Mesendoderm (in vitro differentiated cells): ENCODE measurements around the gene RFFL.
"Not testable (repeated sequence)": the region's sequence is repeated elsewhere in the genome, so short reads cannot be mapped to it uniquely, and the experiment has no call there.

ENCODE experiments used
- DNase-seq: peaks from one replicate; pipeline ENCODE4 v3.0.0; 2013
- H2AK5ac ChIP-seq: 2 replicates; pipeline ENCODE4 v1.6.1; 2013; ENCODE audit warnings: low read length, inconsistent platforms
- H2BK120ac ChIP-seq: 2 replicates; pipeline ENCODE4 v1.6.1; 2013; ENCODE audit warnings: low read depth, mild to moderate bottlenecking, low read length, moderate library complexity, mixed read lengths
- H2BK15ac ChIP-seq: replicated peaks from 2 replicates; pipeline ENCODE4 v1.6.1; 2013; ENCODE audit warnings: low read depth, mild to moderate bottlenecking, moderate library complexity
- H2BK5ac ChIP-seq: 2 replicates; pipeline ENCODE4 v1.6.1; 2013; ENCODE audit warnings: low read length, inconsistent platforms
- H3K18ac ChIP-seq: 2 replicates; pipeline ENCODE4 v1.6.1; 2013; ENCODE audit warnings: mild to moderate bottlenecking, low read length, mixed read lengths
- H3K23ac ChIP-seq: one replicate; pipeline ENCODE4 v1.6.1; 2013; ENCODE audit warnings: low read length
- H3K27ac ChIP-seq: 2 replicates; pipeline ENCODE4 v1.5.1; 2013; ENCODE audit warnings: low read depth, mild to moderate bottlenecking, inconsistent platforms, low read length, moderate library complexity
- H3K27me3 ChIP-seq: 2 replicates; pipeline ENCODE4 v1.6.1; 2013; ENCODE audit warnings: low read length, control low read depth, mild to moderate bottlenecking, inconsistent platforms; ENCODE audit not compliant: insufficient read depth, poor library complexity
- H3K36me3 ChIP-seq: 2 replicates; pipeline ENCODE4 v1.6.1; 2013; ENCODE audit warnings: low read length, inconsistent platforms; ENCODE audit not compliant: control insufficient read depth, insufficient read depth
- H3K4ac ChIP-seq: one replicate; pipeline ENCODE4 v1.6.1; 2013; ENCODE audit warnings: low read depth, mild to moderate bottlenecking, low read length, moderate library complexity
- H3K4me1 ChIP-seq: 2 replicates; pipeline ENCODE4 v1.6.1; 2013; ENCODE audit warnings: low read depth, low read length, inconsistent platforms; ENCODE audit not compliant: control insufficient read depth
- H3K4me2 ChIP-seq: 2 replicates; pipeline ENCODE4 v1.6.1; 2013; ENCODE audit warnings: low read length
- H3K4me3 ChIP-seq: 2 replicates; pipeline ENCODE4 v1.5.1; 2013; ENCODE audit warnings: mild to moderate bottlenecking, low read length
- H3K56ac ChIP-seq: one replicate; pipeline ENCODE4 v1.6.1; 2013; ENCODE audit warnings: low read length
- H3K79me1 ChIP-seq: 2 replicates; pipeline ENCODE4 v1.6.1; 2013; ENCODE audit warnings: low read length, inconsistent platforms
- H3K79me2 ChIP-seq: 2 replicates; pipeline ENCODE4 v1.6.1; 2013; ENCODE audit warnings: mild to moderate bottlenecking, low read length; ENCODE audit not compliant: control insufficient read depth, insufficient read depth
- H3K9ac ChIP-seq: 2 replicates; pipeline ENCODE4 v1.6.1; 2013; ENCODE audit warnings: low read length, inconsistent platforms
- H4K5ac ChIP-seq: one replicate; pipeline ENCODE4 v1.6.1; 2013; ENCODE audit warnings: low read length
- H4K8ac ChIP-seq: one replicate; pipeline ENCODE4 v1.6.1; 2013; ENCODE audit warnings: low read depth, mild to moderate bottlenecking, control low read depth, low read length, moderate library complexity
- WGBS: extraction: QIAGEN DNeasy Blood & Tissue Kit; methylation state at CpG from one replicate; pipeline ENCODE4 v1.1.7; 2013; ENCODE audit warnings: low lambda C conversion rate, missing lambda C conversion rate; ENCODE audit not compliant: insufficient coverage; ENCODE audit errors: extremely low coverage; 5-methylcytosine and 5-hydroxymethylcytosine counted together

RFFL gene

DNA sequence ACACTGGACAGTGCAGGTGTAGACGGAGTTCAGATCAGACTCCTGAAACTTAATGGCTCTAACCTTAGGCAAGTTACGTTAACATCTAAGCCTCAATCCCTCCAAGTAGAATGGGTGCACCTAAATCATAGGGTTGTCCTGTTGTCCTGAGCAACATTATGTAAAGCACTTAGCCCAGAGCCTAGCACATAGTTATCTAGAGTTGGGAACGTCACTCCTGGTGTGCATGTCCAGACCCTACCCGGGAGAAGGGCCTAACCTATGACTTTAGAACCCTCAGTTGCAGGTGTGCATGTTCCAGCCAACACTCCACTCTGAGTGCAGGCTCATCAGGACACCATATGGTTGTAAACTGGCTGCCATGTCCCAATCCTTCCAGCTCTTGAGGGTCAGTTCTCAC is 57.2 kb downstream of the RFFL start:
- WGBS = no CpG with 5 or more reads among the region's 4 CpGs
- peaks cover 19% of the 10 kb centered on the region for H3K36me3 ChIP-seq

DNA sequence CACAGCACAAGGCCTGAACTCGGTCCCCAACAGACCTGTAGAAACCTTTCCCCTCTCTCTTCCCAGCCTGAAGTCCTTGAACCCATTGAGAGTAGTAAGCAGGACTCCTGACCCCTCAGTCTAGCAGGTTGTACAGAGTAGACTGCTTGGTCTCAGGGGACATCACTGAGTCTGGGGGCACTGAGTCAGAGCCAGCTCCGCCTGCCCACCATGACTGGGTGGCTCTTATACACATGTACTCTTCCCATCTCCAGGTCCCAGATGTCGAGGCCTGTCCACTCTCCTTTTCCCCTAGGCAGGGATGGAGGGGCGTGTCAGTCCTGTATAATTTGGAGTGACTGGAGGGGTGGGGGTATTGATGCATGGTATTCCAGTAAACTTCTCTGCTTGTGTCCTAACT is 59.7 kb downstream of the RFFL start:
- Histone ChIP-seq H2BK5ac (no peak overlapping the region), H3K4me3 (no peak overlapping the region), H2AK5ac (no peak overlapping the region), H3K4me1 (no peaks in the 10 kb centered on the region), H3K27ac (no peak overlapping the region), H3K9ac (no peak overlapping the region), H4K5ac (no peak overlapping the region), H4K8ac (no peak overlapping the region), H2BK15ac (no peak overlapping the region), H3K56ac (no peak overlapping the region), H3K79me2 (no peaks in the 10 kb centered on the region), H3K18ac (no peak overlapping the region), H3K23ac (no peak overlapping the region), H3K79me1 (no peaks in the 10 kb centered on the region), H3K27me3 (no peaks in the 10 kb centered on the region), H3K4ac (no peak overlapping the region), H2BK120ac (no peak overlapping the region), H3K36me3 (peaks cover 30% of the 10 kb centered on the region), H3K4me2 (no peak overlapping the region)
- no peak for DNase-seq
- WGBS = no CpG with 5 or more reads among the region's 4 CpGs

More for the DNA sequence above, 57.2 kb downstream of the RFFL start:
- no peak overlapping the region for H4K5ac ChIP-seq
- H2BK5ac ChIP-seq = no peak overlapping the region
- H4K8ac ChIP-seq = no peak overlapping the region
- no peak overlapping the region for H3K9ac ChIP-seq
- no peaks in the 10 kb centered on the region for H3K4me1 ChIP-seq
- no peak overlapping the region for H3K23ac ChIP-seq
- no peak overlapping the region for H3K4me2 ChIP-seq
- H3K56ac ChIP-seq = no peak overlapping the region
- no peaks in the 10 kb centered on the region for H3K79me1 ChIP-seq
- no peak overlapping the region for H3K18ac ChIP-seq
- no peak overlapping the region for H3K27ac ChIP-seq
- no peak overlapping the region for H2BK120ac ChIP-seq
- H3K27me3 ChIP-seq = no peaks in the 10 kb centered on the region
- H3K4ac ChIP-seq = no peak overlapping the region
- H3K79me2 ChIP-seq = no peaks in the 10 kb centered on the region
- H2BK15ac ChIP-seq = no peak overlapping the region
- H3K4me3 ChIP-seq = no peak overlapping the region
- no peak overlapping the region for H2AK5ac ChIP-seq
- no peak for DNase-seq

DNA sequence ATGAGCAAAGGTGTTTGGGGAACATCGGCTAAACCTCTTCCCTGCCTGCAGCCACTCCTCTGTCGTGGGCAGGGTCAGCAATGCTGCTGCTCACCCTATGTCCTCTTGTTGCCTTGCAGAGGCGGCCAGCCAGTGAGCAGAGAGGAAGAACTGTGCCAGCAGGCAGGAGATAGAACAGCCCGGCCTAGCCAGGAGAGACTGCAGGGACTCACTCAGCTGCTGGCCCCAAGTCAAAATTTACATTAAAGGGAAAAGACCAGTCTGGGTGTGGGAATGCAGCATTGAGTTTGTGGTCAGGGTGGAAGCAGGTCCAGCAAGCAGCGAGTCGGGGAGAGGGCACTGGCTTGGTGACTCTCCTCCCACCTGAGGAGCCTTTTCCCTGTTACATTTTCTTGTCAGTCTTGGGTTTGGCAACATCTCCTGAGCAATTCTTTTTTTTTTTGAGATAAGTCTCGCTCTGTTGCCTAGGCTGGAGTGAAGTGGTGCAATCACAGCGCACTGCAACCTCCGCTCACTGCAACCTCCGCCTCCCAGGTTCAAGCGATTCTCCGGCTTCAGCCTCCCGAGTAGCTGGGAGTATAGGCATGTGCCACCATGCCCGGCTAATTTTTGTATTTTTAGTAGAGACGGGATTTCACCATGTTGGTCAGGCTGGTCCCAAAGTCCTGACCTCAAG is 60.5 kb downstream of the RFFL start:
- DNase-seq = no peak
- H3K27me3 ChIP-seq = no peaks in the 10 kb centered on the region
- no peak overlapping the region for H3K27ac ChIP-seq
- no peak overlapping the region for H4K5ac ChIP-seq
- no peak overlapping the region for H2BK15ac ChIP-seq
- no peak overlapping the region for H3K56ac ChIP-seq
- H3K4me1 ChIP-seq = no peaks in the 10 kb centered on the region
- no peaks in the 10 kb centered on the region for H3K79me2 ChIP-seq
- H3K79me1 ChIP-seq = no peaks in the 10 kb centered on the region
- H3K4me3 ChIP-seq = no peak overlapping the region
- no peak overlapping the region for H3K4me2 ChIP-seq
- H2BK5ac ChIP-seq = no peak overlapping the region
- peaks cover 37% of the 10 kb centered on the region for H3K36me3 ChIP-seq
- H2AK5ac ChIP-seq = no peak overlapping the region
- no peak overlapping the region for H3K4ac ChIP-seq
- H3K23ac ChIP-seq = no peak overlapping the region
- H3K9ac ChIP-seq = no peak overlapping the region
- H2BK120ac ChIP-seq = no peak overlapping the region
- WGBS = no CpG with 5 or more reads among the region's 15 CpGs
- H3K18ac ChIP-seq = no peak overlapping the region
- H4K8ac ChIP-seq = no peak overlapping the region

GRCh38 chr17:35001549-35001948 is 62.0 kb downstream of the RFFL start:
- no peak for DNase-seq
- Histone ChIP-seq H2AK5ac (no peak overlapping the region), H2BK15ac (no peak overlapping the region), H3K23ac (no peak overlapping the region), H3K18ac (no peak overlapping the region), H4K5ac (no peak overlapping the region), H3K36me3 (peaks cover 39% of the 10 kb centered on the region), H3K4me2 (no peak overlapping the region), H3K27me3 (no peaks in the 10 kb centered on the region), H3K4me1 (no peaks in the 10 kb centered on the region), H3K56ac (no peak overlapping the region), H2BK120ac (no peak overlapping the region), H3K79me1 (no peaks in the 10 kb centered on the region), H3K79me2 (no peaks in the 10 kb centered on the region), H4K8ac (no peak overlapping the region), H2BK5ac (no peak overlapping the region), H3K4ac (no peak overlapping the region), H3K27ac (no peak overlapping the region), H3K4me3 (no peak overlapping the region), H3K9ac (no peak overlapping the region)
- WGBS = no CpG with 5 or more reads among the region's 2 CpGs

GRCh38 chr17:35000965-35001364 is 62.5 kb downstream of the RFFL start:
- H3K23ac ChIP-seq, H2AK5ac ChIP-seq, H3K4ac ChIP-seq, H3K4me2 ChIP-seq, H3K9ac ChIP-seq, H3K18ac ChIP-seq, H3K4me3 ChIP-seq, H3K56ac ChIP-seq, H3K79me2 ChIP-seq, H2BK120ac ChIP-seq, H2BK15ac ChIP-seq, H3K79me1 ChIP-seq, H3K27me3 ChIP-seq, H4K5ac ChIP-seq, DNase-seq, H2BK5ac ChIP-seq, H4K8ac ChIP-seq, H3K4me1 ChIP-seq, H3K27ac ChIP-seq: not testable (repeated sequence)
- WGBS = no CpG with 5 or more reads among the region's 14 CpGs
- peaks cover 40% of the 10 kb centered on the region for H3K36me3 ChIP-seq

- H3K4me1 ChIP-seq = no peaks in the 10 kb centered on the region
- no peak overlapping the region for H3K4me3 ChIP-seq
- no peak overlapping the region for H2BK15ac ChIP-seq
- H3K9ac ChIP-seq = no peak overlapping the region
- no peaks in the 10 kb centered on the region for H3K79me2 ChIP-seq
- no peak overlapping the region for H3K56ac ChIP-seq
- no CpG with 5 or more reads among the region's 2 CpGs for WGBS
- H2BK120ac ChIP-seq = no peak overlapping the region
- H3K4ac ChIP-seq = no peak overlapping the region
- H2AK5ac ChIP-seq = no peak overlapping the region
- no peak overlapping the region for H3K23ac ChIP-seq
- no peaks in the 10 kb centered on the region for H3K79me1 ChIP-seq
- no peak overlapping the region for H3K27ac ChIP-seq
- H3K18ac ChIP-seq = no peak overlapping the region
- H4K5ac ChIP-seq = no peak overlapping the region
- H3K27me3 ChIP-seq = no peaks in the 10 kb centered on the region
- peaks cover 47% of the 10 kb centered on the region for H3K36me3 ChIP-seq
- no peak overlapping the region for H4K8ac ChIP-seq
- no peak overlapping the region for H3K4me2 ChIP-seq
- DNase-seq = no peak
- no peak overlapping the region for H2BK5ac ChIP-seq
These were observed 64.1 kb downstream of the RFFL start for GRCh38 chr17:34999456-34999855.
